Peyer's patch (tissue), 4 donors: ENCODE measurements around the gene GINS1.

Experiments used
- POLR2A ChIP-seq, 2 donors: fragments of 450-650 bp; IDR thresholded peaks; one replicate each; pipeline ENCODE4 v1.5.1; 2017; ENCODE audit warnings: antibody characterized with exemption in 2 of 2, mild to moderate bottlenecking in 2 of 2, moderate library complexity in 2 of 2
- TF ChIP-seq, protein P1 (sequence below), 6 experiments: fragments of 450-650 bp in 4 of 6; fragments of 200-600 bp in 2 of 6; sonication (generic) in 1 of 6; IDR thresholded peaks; one replicate each; pipeline ENCODE4 v1.5.1; 2017 to 2019; ENCODE audit warnings: antibody characterized with exemption in 6 of 6, mild to moderate bottlenecking in 3 of 6, moderate library complexity in 1 of 6

DNA sequence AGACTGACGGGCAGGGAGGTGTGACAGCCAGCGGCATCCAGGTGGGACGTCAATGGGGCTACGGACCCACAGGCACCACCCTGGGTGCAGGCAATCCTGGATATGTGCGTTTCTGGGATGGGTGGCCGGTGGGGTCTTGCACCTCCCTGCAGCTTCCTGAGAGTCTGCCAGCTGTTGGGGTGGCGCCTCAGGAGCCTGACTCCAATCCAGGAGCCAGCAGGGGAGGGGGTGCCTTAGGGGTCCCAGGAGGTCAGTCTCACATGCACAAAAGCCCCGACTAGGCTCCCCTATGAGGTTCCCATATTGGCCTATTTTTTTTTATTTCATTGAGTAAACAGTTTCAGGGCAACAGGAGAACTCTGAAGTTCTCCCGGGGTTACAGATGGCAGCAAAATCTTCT is 73.3 kb downstream of the GINS1 start:
- TF ChIP-seq, protein P1, sequence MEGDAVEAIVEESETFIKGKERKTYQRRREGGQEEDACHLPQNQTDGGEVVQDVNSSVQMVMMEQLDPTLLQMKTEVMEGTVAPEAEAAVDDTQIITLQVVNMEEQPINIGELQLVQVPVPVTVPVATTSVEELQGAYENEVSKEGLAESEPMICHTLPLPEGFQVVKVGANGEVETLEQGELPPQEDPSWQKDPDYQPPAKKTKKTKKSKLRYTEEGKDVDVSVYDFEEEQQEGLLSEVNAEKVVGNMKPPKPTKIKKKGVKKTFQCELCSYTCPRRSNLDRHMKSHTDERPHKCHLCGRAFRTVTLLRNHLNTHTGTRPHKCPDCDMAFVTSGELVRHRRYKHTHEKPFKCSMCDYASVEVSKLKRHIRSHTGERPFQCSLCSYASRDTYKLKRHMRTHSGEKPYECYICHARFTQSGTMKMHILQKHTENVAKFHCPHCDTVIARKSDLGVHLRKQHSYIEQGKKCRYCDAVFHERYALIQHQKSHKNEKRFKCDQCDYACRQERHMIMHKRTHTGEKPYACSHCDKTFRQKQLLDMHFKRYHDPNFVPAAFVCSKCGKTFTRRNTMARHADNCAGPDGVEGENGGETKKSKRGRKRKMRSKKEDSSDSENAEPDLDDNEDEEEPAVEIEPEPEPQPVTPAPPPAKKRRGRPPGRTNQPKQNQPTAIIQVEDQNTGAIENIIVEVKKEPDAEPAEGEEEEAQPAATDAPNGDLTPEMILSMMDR (IDR thresholded peaks at IDR 0.05), result no peak
- TF ChIP-seq POLR2A (IDR thresholded peaks at IDR 0.05), result no peak
